ENCODE data around the gene ETS1. TPM values are rescaled to one million over a fixed set of nuclear protein-coding genes. Genes with fewer than 3 reads are reported as not detected.

ETS1 gene
- total RNA-seq, 1 experiment from 2014 or later = 1.1 TPM

GRCh38 chr11:128628686-128629085 is 41.3 kb upstream of the ETS1 start:
- Histone ChIP-seq H3K4me3 (ENCODE audit: low read depth, low read length) (no peak overlapping the region), H3K27me3 (replicated peaks; ENCODE audit: control insufficient read depth, insufficient read depth, low read length) (peaks cover 1% of the 10 kb centered on the region; the same call in 1 of the 2 replicates), H3K9me3 (no peaks in the 10 kb centered on the region), H3K36me3 (ENCODE audit: control insufficient read depth, insufficient read depth, low read length) (no peaks in the 10 kb centered on the region), H3K4me1 (no peaks in the 10 kb centered on the region)
- H3K9me3 Mint-ChIP-seq (ENCODE audit: unreplicated experiment) = no peaks in the 10 kb centered on the region
- no TSS peak for BruUV-seq (replicated peaks)
- H3K4me3 Mint-ChIP-seq (ENCODE audit: unreplicated experiment) = no peak overlapping the region
- no peak for TF ChIP-seq CTCF (IDR thresholded peaks at IDR 0.05; ENCODE audit: insufficient read depth in 1 of 2, low read depth in 1 of 2, low read length in 1 of 2, severe bottlenecking in 1 of 2, unreplicated experiment in 1 of 2)
- intact Hi-C loops (cut with micrococcal nuclease; ENCODE audit: unreplicated experiment) = loop anchor here (1.0 kb wide), 1 partner anchor 180 kb away; no protein-coding TSS in a partner anchor
- H3K27me3 Mint-ChIP-seq (ENCODE audit: insufficient read depth, unreplicated experiment) = peaks cover 8% of the 10 kb centered on the region
- CTCF ChIA-PET = interaction anchor here (0.6 kb wide), 1 partner anchor 28 kb away, joined by 4 read pairs; no protein-coding TSS in a partner anchor
- no peaks in the 10 kb centered on the region for H3K36me3 Mint-ChIP-seq (ENCODE audit: insufficient read depth, unreplicated experiment)
- H3K27ac Mint-ChIP-seq (ENCODE audit: unreplicated experiment) = no peak overlapping the region
- no peak for DNase-seq
- H3K4me1 Mint-ChIP-seq (ENCODE audit: low read depth, unreplicated experiment) = no peaks in the 10 kb centered on the region
- POLR2A ChIA-PET = no interaction called here

GRCh38 chr11:128628325-128628673 is 40.9 kb upstream of the ETS1 start:
- H3K27ac Mint-ChIP-seq (ENCODE audit: unreplicated experiment) = no peak overlapping the region
- no peak for DNase-seq
- no peak for TF ChIP-seq CTCF (IDR thresholded peaks at IDR 0.05; ENCODE audit: insufficient read depth in 1 of 2, low read depth in 1 of 2, low read length in 1 of 2, severe bottlenecking in 1 of 2, unreplicated experiment in 1 of 2)
- no peaks in the 10 kb centered on the region for H3K9me3 Mint-ChIP-seq (ENCODE audit: unreplicated experiment)
- H3K9me3 ChIP-seq = no peaks in the 10 kb centered on the region
- no TSS peak for BruUV-seq (replicated peaks)
- POLR2A ChIA-PET = no interaction called here
- no peaks in the 10 kb centered on the region for H3K4me1 Mint-ChIP-seq (ENCODE audit: low read depth, unreplicated experiment)
- H3K4me3 ChIP-seq (ENCODE audit: low read depth, low read length) = no peak overlapping the region
- H3K36me3 Mint-ChIP-seq (ENCODE audit: insufficient read depth, unreplicated experiment) = no peaks in the 10 kb centered on the region
- H3K36me3 ChIP-seq (ENCODE audit: control insufficient read depth, insufficient read depth, low read length) = no peaks in the 10 kb centered on the region
- H3K4me1 ChIP-seq = no peaks in the 10 kb centered on the region
- H3K27me3 Mint-ChIP-seq (ENCODE audit: insufficient read depth, unreplicated experiment) = peaks cover 8% of the 10 kb centered on the region
- no peak overlapping the region for H3K4me3 Mint-ChIP-seq (ENCODE audit: unreplicated experiment)
- CTCF ChIA-PET = interaction anchor here (0.6 kb wide), 1 partner anchor 143 kb away, joined by 4 read pairs; no protein-coding TSS in a partner anchor
- intact Hi-C loops (cut with micrococcal nuclease; ENCODE audit: unreplicated experiment) = no loop called here
- H3K27me3 ChIP-seq (replicated peaks; ENCODE audit: control insufficient read depth, insufficient read depth, low read length) = peaks cover 1% of the 10 kb centered on the region; the same call in 1 of the 2 replicates

GRCh38 chr11:128627666-128628324 is 40.4 kb upstream of the ETS1 start:
- no peak for TF ChIP-seq CTCF (IDR thresholded peaks at IDR 0.05; ENCODE audit: insufficient read depth in 1 of 2, low read depth in 1 of 2, low read length in 1 of 2, severe bottlenecking in 1 of 2, unreplicated experiment in 1 of 2)
- H3K27me3 ChIP-seq (replicated peaks; ENCODE audit: control insufficient read depth, insufficient read depth, low read length) = peaks cover 1% of the 10 kb centered on the region; the same call in 1 of the 2 replicates
- Mint-ChIP-seq H3K27me3 (ENCODE audit: insufficient read depth, unreplicated experiment) (peaks cover 8% of the 10 kb centered on the region), H3K9me3 (ENCODE audit: unreplicated experiment) (no peaks in the 10 kb centered on the region), H3K27ac (ENCODE audit: unreplicated experiment) (no peak overlapping the region), H3K4me3 (ENCODE audit: unreplicated experiment) (no peak overlapping the region), H3K36me3 (ENCODE audit: insufficient read depth, unreplicated experiment) (no peaks in the 10 kb centered on the region), H3K4me1 (ENCODE audit: low read depth, unreplicated experiment) (no peaks in the 10 kb centered on the region)
- ChIA-PET CTCF (interaction anchor here (0.6 kb wide), 1 partner anchor 142 kb away, joined by 4 read pairs; no protein-coding TSS in a partner anchor), POLR2A (no interaction called here)
- no peaks in the 10 kb centered on the region for H3K4me1 ChIP-seq
- H3K9me3 ChIP-seq = no peaks in the 10 kb centered on the region
- intact Hi-C loops (cut with micrococcal nuclease; ENCODE audit: unreplicated experiment) = no loop called here
- no peaks in the 10 kb centered on the region for H3K36me3 ChIP-seq (ENCODE audit: control insufficient read depth, insufficient read depth, low read length)
- BruUV-seq (replicated peaks) = no TSS peak
- DNase-seq = peak in 1 of 2 experiments; percentile 28
- H3K4me3 ChIP-seq (ENCODE audit: low read depth, low read length) = no peak overlapping the region

Measured in Caco-2 (cell line).